Astrocyte of the spinal cord (primary cell): ENCODE results near the gene CLEC3A.

Experiments
- DNase-seq: peaks from one replicate; pipeline ENCODE4 v3.0.0; 2011; ENCODE audit warnings: low read depth, low spot score
- H3K4me3 ChIP-seq: 2 replicates; pipeline ENCODE4 v1.5.1; 2011; ENCODE audit warnings: low read depth, mild to moderate bottlenecking, low read length, moderate library complexity
- CTCF ChIP-seq: IDR thresholded peaks from 2 replicates; pipeline ENCODE4 v1.5.1; 2012; ENCODE audit warnings: low read depth, mild to moderate bottlenecking, low read length, inconsistent platforms
- in situ Hi-C: cut with HindIII; loops from 2 replicates; pipeline ENCODE4 v1.10.0; 2017; ENCODE audit warnings: low sequenced_read_pairs

The CLEC3A gene

GRCh38 chr16:78001451-78002025, 20.8 kb upstream of the CLEC3A start:
- H3K4me3 ChIP-seq = no peak overlapping the region
- no peak for DNase-seq
- in situ Hi-C loops = no loop called here
- TF ChIP-seq CTCF = no peak

DNA sequence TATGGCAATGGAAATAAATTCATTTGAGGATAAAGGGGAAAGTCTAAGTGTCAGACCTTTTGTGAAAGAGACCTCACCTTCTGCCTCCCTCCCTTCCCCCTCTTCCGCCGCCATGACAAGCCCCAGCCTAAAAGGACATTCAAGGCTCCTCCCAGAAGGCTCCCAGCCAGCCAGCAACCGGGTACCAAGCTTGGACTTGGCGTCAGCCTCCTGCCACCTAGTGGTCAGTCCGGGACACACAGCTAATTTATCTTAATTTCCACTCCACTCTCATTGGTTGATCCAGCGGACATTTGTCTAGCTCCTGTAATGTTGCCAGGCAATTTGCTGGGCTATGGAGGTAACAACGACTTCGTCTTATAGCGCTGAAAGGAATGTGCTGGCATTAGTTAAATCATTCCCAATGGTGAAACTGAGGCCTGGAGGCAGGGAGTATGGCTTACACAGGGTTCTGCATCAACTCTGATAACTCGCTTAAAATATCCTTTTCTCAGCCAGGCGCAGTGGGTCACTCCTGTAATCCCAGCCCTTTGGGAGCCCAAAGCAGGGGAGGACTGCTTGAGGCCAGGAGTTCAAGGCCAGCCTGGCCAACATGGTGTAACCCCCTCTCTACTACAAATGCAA, 19.3 kb upstream of the CLEC3A start:
- in situ Hi-C loops = no loop called here
- peak; percentile 84 for TF ChIP-seq CTCF
- no peak overlapping the region for H3K4me3 ChIP-seq
- peak; percentile 90 for DNase-seq

- in situ Hi-C loops = no loop called here
- H3K4me3 ChIP-seq = no peak overlapping the region
- DNase-seq = no peak
- TF ChIP-seq CTCF = no peak
Measured at GRCh38 chr16:78004517-78004916, 17.8 kb upstream of the CLEC3A start.

GRCh38 chr16:78005881-78006280, 16.5 kb upstream of the CLEC3A start:
- TF ChIP-seq CTCF = no peak
- no peak overlapping the region for H3K4me3 ChIP-seq
- in situ Hi-C loops = no loop called here
- DNase-seq = no peak

GRCh38 chr16:78007121-78007520, 15.2 kb upstream of the CLEC3A start:
- no peak overlapping the region for H3K4me3 ChIP-seq
- DNase-seq = no peak
- no peak for TF ChIP-seq CTCF
- in situ Hi-C loops = no loop called here

DNA sequence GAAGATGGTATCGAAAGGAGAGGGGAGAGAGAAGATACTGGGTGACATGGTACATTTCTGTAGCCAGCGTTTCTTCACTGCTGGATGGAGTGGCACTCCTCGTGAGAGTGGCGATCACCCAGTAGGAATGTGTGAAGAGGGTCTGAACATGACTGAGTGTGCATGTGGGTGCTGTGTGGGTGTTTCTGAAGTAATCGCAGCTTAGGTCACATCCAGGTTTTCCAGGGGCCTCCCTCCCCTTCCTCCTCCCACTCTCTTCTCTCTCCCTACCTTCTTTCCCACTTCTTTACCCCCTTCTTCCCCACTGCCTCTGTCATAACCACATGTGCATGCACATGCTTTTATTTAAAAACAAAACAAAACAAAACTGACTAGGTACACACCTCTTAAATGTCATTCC, 1.8 kb downstream of the CLEC3A start:
- in situ Hi-C loops = no loop called here
- no peak for TF ChIP-seq CTCF
- no peak overlapping the region for H3K4me3 ChIP-seq
- no peak for DNase-seq
